Fibroblast of lung (primary cell): ENCODE results near the gene PXDN.

ENCODE experiments used
- CTCF ChIP-seq, 2 donors: IDR thresholded peaks in 1 of 2; conservative IDR thresholded peaks in 1 of 2; 1 replicate in 1 of 2; 2 replicates in 1 of 2; pipeline ENCODE4 v1.5.1; 2011 to 2012; ENCODE audit warnings: low read length in 2 of 2, control low read depth in 1 of 2, inconsistent platforms in 1 of 2, low read depth in 1 of 2, mild to moderate bottlenecking in 1 of 2
- EZH2 ChIP-seq: IDR thresholded peaks from 2 replicates; pipeline ENCODE4 v1.5.1; 2012; ENCODE audit warnings: low read length, control low read depth, mild to moderate bottlenecking; ENCODE audit errors: missing control alignments

- TF ChIP-seq EZH2 (no peak), CTCF (conservative IDR thresholded peaks at IDR 0.05 in 1 of 2, IDR thresholded peaks at IDR 0.05 in 1 of 2; ENCODE audit: low read depth in 1 of 2, low read length in 2 of 2) (no peak)
Observed at GRCh38 chr2:1683297-1683696, 61.0 kb downstream of the PXDN start.
